CD4-positive, alpha-beta T cell (primary cell): ENCODE data around the gene SYTL3. TPM values are rescaled to one million over a fixed set of nuclear protein-coding genes. Genes with fewer than 3 reads are reported as not detected.
A peak's percentile ranks its signal among the peaks of the same experiment; 100 is the strongest.

Source experiments
- ATAC-seq: fragments of 200-7000 bp; cut with Tn5 transposase; one replicate; pipeline ENCODE4 v1.10.0; 2022; ENCODE audit warnings: mild to moderate bottlenecking; ENCODE audit not compliant: poor library complexity
- CTCF ChIA-PET: fragments of 350-600 bp; sonication (Branson Sonifier 250); formaldehyde crosslinking; loops from one replicate; lab custom pipeline; 2021; ENCODE audit warnings: antibody characterized with exemption, inconsistent platforms; lab: Charles Lee
- POLR2A ChIA-PET: fragments of 350-600 bp; sonication (Branson Sonifier 250); formaldehyde crosslinking; loops from one replicate; lab custom pipeline; 2021; ENCODE audit warnings: antibody characterized with exemption, inconsistent platforms; lab: Charles Lee
- DNase-seq, 14 experiments: peaks; one replicate each; pipeline ENCODE4 v3.0.0-alpha.2; 2013 to 2020; ENCODE audit warnings: mixed read lengths in 2 of 14
- H3K27ac ChIP-seq, 2 donors: one replicate each; pipeline versions ENCODE4 v1.5.1 to v1.7.0; 2013; ENCODE audit warnings: low read length in 2 of 2, low read depth in 1 of 2, mild to moderate bottlenecking in 1 of 2
- H3K27me3 ChIP-seq, 2 experiments: 1 replicate in 1 of 2; 2 replicates in 1 of 2; pipeline versions ENCODE4 v1.6.1 to v1.7.0; 2013; ENCODE audit warnings: low read length in 2 of 2, control low read depth in 1 of 2, mild to moderate bottlenecking in 1 of 2, moderate library complexity in 1 of 2; ENCODE audit not compliant: insufficient read depth in 2 of 2, control insufficient read depth in 1 of 2
- H3K36me3 ChIP-seq: one replicate; pipeline ENCODE4 v1.6.1; 2013; ENCODE audit warnings: low read length, control low read depth; ENCODE audit not compliant: insufficient read depth
- H3K4me1 ChIP-seq: one replicate; pipeline ENCODE4 v1.6.1; 2013; ENCODE audit warnings: low read length, control low read depth; ENCODE audit not compliant: insufficient read depth
- H3K4me3 ChIP-seq: one replicate; pipeline ENCODE4 v1.5.1; 2013; ENCODE audit warnings: mild to moderate bottlenecking, low read length, moderate library complexity
- H3K9me3 ChIP-seq, 2 experiments: 1 replicate in 1 of 2; 2 replicates in 1 of 2; pipeline versions ENCODE4 v1.6.1 to v1.7.0; 2013; ENCODE audit warnings: low read length in 2 of 2, mild to moderate bottlenecking in 2 of 2, control low read depth in 1 of 2, moderate library complexity in 1 of 2; ENCODE audit not compliant: control insufficient read depth in 1 of 2, insufficient read depth in 1 of 2
- H3K27ac Mint-ChIP-seq: one replicate; pipeline ENCODE4 v1.8.0; 2020; ENCODE audit warnings: mixed read lengths
- H3K27me3 Mint-ChIP-seq: one replicate; pipeline ENCODE4 v1.8.0; 2021; ENCODE audit warnings: mixed read lengths
- H3K36me3 Mint-ChIP-seq: one replicate; pipeline ENCODE4 v1.8.0; 2021; ENCODE audit warnings: low read depth, mixed read lengths
- H3K4me1 Mint-ChIP-seq: one replicate; pipeline ENCODE4 v1.8.0; 2021; ENCODE audit warnings: low read depth, mixed read lengths
- H3K4me3 Mint-ChIP-seq: one replicate; pipeline ENCODE4 v1.8.0; 2020; ENCODE audit warnings: mild to moderate bottlenecking, mixed read lengths
- H3K9me3 Mint-ChIP-seq: one replicate; pipeline ENCODE4 v1.8.0; 2020; ENCODE audit warnings: mixed read lengths
- CTCF ChIP-seq: fragments of 200-600 bp; IDR thresholded peaks from one replicate; pipeline ENCODE4 v1.8.0; 2022; ENCODE audit warnings: antibody characterized with exemption, mild to moderate bottlenecking
- intact Hi-C, 2 experiments: fragments of 100-400 bp; cut with DNase I in 1 of 2; cut with micrococcal nuclease in 1 of 2; formaldehyde crosslinking; loops; one replicate each; pipeline versions ENCODE4 v1.15.1 to v1.9.0; 2023 to 2025; cut with DNase I, micrococcal nuclease
- total RNA-seq, 174 experiments: library from RNA in 2 of 174; stranded (reverse) in 2 of 174; gene quantifications; one replicate each; pipeline ENCODE4 v1.2.3 and lab custom pipeline; 2021 to 2026

Gene SYTL3
- total RNA-seq, 2 experiments from 2014 or later = 41.2 to 42.7 TPM

- POLR2A ChIA-PET = interaction anchor here (0.6 to 1.3 kb wide), 2 partner anchors 14 to 292 kb away, joined by 3 to 4 read pairs; partner anchors contain the start of gene DYNLT1
- H3K36me3 Mint-ChIP-seq = peaks cover 83% of the 10 kb centered on the region
Observed at GRCh38 chr6:158629367-158630221, 20.3 kb upstream of the SYTL3 start.

GRCh38 chr6:158630938-158631616, 18.8 kb upstream of the SYTL3 start:
- DNase-seq = no peak
- peaks cover 41% of the 10 kb centered on the region for H3K4me1 Mint-ChIP-seq
- no peaks in the 10 kb centered on the region for H3K27me3 Mint-ChIP-seq
- H3K4me3 ChIP-seq = no peak overlapping the region
- H3K36me3 ChIP-seq = peaks cover 77% of the 10 kb centered on the region
- POLR2A ChIA-PET = interaction anchor here (0.6 to 1.3 kb wide), 4 partner anchors 7 to 536 kb away, joined by 3 to 4 read pairs (median 4); partner anchors contain the start of gene DYNLT1
- no peak for ATAC-seq
- intact Hi-C loops = loop anchor here in 1 of 2 experiments (5.0 kb wide), 1 partner anchor 69 kb away; the partner anchor contains the start of gene TMEM181
- H3K9me3 Mint-ChIP-seq = no peaks in the 10 kb centered on the region
- CTCF ChIA-PET = interaction anchor here (1.6 to 5.5 kb wide), 2 partner anchors 29 to 60 kb away, joined by 5 to 21 read pairs; no protein-coding TSS in a partner anchor
- H3K27ac Mint-ChIP-seq = peak overlapping the region; percentile 79
- peaks cover 22% of the 10 kb centered on the region for H3K4me1 ChIP-seq
- peaks cover 87% of the 10 kb centered on the region for H3K36me3 Mint-ChIP-seq
- H3K4me3 Mint-ChIP-seq = no peak overlapping the region
- no peaks in the 10 kb centered on the region for H3K27me3 ChIP-seq
- no peak for TF ChIP-seq CTCF
- peak overlapping the region; percentile 15 to 26 for H3K27ac ChIP-seq
- no peaks in the 10 kb centered on the region for H3K9me3 ChIP-seq

More at GRCh38 chr6:158629367-158630221, 20.3 kb upstream of the SYTL3 start:
- intact Hi-C loops = loop anchor here (1.0 to 5.0 kb wide), 3 partner anchors 61 to 67 kb away; partner anchors contain the start of gene TMEM181 (in 1 of the 2)
- Mint-ChIP-seq H3K27me3 (no peaks in the 10 kb centered on the region), H3K4me1 (peaks cover 26% of the 10 kb centered on the region), H3K27ac (peak overlapping the region; percentile 79), H3K9me3 (no peaks in the 10 kb centered on the region), H3K4me3 (no peak overlapping the region)
- Histone ChIP-seq H3K27me3 (no peaks in the 10 kb centered on the region), H3K4me3 (no peak overlapping the region), H3K4me1 (peaks cover 11% of the 10 kb centered on the region), H3K36me3 (peaks cover 83% of the 10 kb centered on the region), H3K9me3 (no peaks in the 10 kb centered on the region), H3K27ac (no peak overlapping the region)
- ATAC-seq (peak; percentile 71), DNase-seq (peak in 10 of 14 experiments; percentile 26 to 69 (median 43))
- peak; percentile 30 for TF ChIP-seq CTCF
- CTCF ChIA-PET = interaction anchor here (1.2 to 5.5 kb wide), 3 partner anchors 21 to 61 kb away, joined by 3 to 21 read pairs (median 5); partner anchors contain the start of gene SYTL3
